B cell (primary cell): Measurements from ENCODE around the gene TRIM50. TPM values are rescaled to one million over a fixed set of nuclear protein-coding genes. Genes with fewer than 3 reads are reported as not detected.
A peak's percentile ranks its signal among the peaks of the same experiment; 100 is the strongest.

Experiments used
- ATAC-seq: fragments of 200-7000 bp; cut with Tn5 transposase; one replicate; pipeline ENCODE4 v1.10.0; 2021; ENCODE audit warnings: low read depth, mild to moderate bottlenecking, moderate number of reproducible peaks, moderate library complexity
- CTCF ChIA-PET: fragments of 350-600 bp; sonication (Branson Sonifier 250); formaldehyde crosslinking; loops from one replicate; lab custom pipeline; 2021; ENCODE audit warnings: antibody characterized with exemption, inconsistent platforms; lab: Charles Lee
- POLR2A ChIA-PET: fragments of 350-600 bp; sonication (Branson Sonifier 250); formaldehyde crosslinking; loops from one replicate; lab custom pipeline; 2021; ENCODE audit warnings: antibody characterized with exemption; lab: Charles Lee
- DNase-seq: peaks from one replicate; pipeline ENCODE4 v3.0.0; 2013
- H2AFZ ChIP-seq: 2 replicates; pipeline ENCODE4 v1.6.1; 2012; ENCODE audit warnings: mild to moderate bottlenecking, low read depth, low read length; ENCODE audit not compliant: insufficient read depth, poor library complexity, severe bottlenecking
- H3K27ac ChIP-seq, 2 donors: 1 replicate in 1 of 2; 2 replicates in 1 of 2; pipeline ENCODE4 v1.5.1; 2012 to 2013; ENCODE audit warnings: low read length in 2 of 2, mild to moderate bottlenecking in 2 of 2, moderate library complexity in 1 of 2
- H3K27me3 ChIP-seq, 4 experiments: fragments of 200-600 bp in 1 of 4; sonication (generic) in 1 of 4; replicated peaks in 1 of 4; 1 replicate in 2 of 4; 2 replicates in 2 of 4; pipeline versions ENCODE4 v1.6.1 to v1.7.0; 2013 to 2016; ENCODE audit warnings: low read length in 3 of 4, mild to moderate bottlenecking in 2 of 4, mixed read lengths in 1 of 4, moderate library complexity in 1 of 4; ENCODE audit not compliant: insufficient read depth in 4 of 4, control insufficient read depth in 3 of 4; ENCODE audit errors: control extremely low read depth in 1 of 4
- H3K36me3 ChIP-seq, 2 experiments: replicated peaks in 1 of 2; 1 replicate in 1 of 2; 2 replicates in 1 of 2; pipeline versions ENCODE4 v1.6.1 to v1.7.1; 2013; ENCODE audit warnings: low read length in 1 of 2; ENCODE audit not compliant: insufficient read depth in 2 of 2, control insufficient read depth in 1 of 2; ENCODE audit errors: control extremely low read depth in 1 of 2, extremely low read depth in 1 of 2
- H3K4me1 ChIP-seq, 2 donors: fragments of 200-600 bp in 1 of 2; sonication (generic) in 1 of 2; 1 replicate in 1 of 2; 2 replicates in 1 of 2; pipeline versions ENCODE4 v1.5.1 to v1.6.1; 2013 to 2017; ENCODE audit warnings: low read length in 2 of 2; ENCODE audit not compliant: control insufficient read depth in 2 of 2, insufficient read depth in 2 of 2
- H3K4me2 ChIP-seq: replicated peaks from 2 replicates; pipeline ENCODE3; 2012; ENCODE audit warnings: mild to moderate bottlenecking, low read depth, low read length; ENCODE audit not compliant: poor library complexity, severe bottlenecking
- H3K4me3 ChIP-seq, 5 experiments: fragments of 200-600 bp in 1 of 5; sonication (generic) in 1 of 5; 1 replicate in 3 of 5; 2 replicates in 2 of 5; pipeline versions ENCODE4 v1.5.1 to v1.7.0; 2011 to 2016; ENCODE audit warnings: low read length in 4 of 5, mild to moderate bottlenecking in 4 of 5, low read depth in 2 of 5, control low read depth in 1 of 5, moderate library complexity in 1 of 5; ENCODE audit not compliant: insufficient read depth in 1 of 5; ENCODE audit errors: control extremely low read depth in 1 of 5, extremely low read depth in 1 of 5
- H3K79me2 ChIP-seq: fragments of 200-600 bp; sonication (generic); one replicate; pipeline ENCODE4 v1.6.0; 2016; ENCODE audit warnings: low read length; ENCODE audit not compliant: control insufficient read depth, insufficient read depth
- H3K9ac ChIP-seq: fragments of 200-600 bp; sonication (generic); 2 replicates; pipeline ENCODE4 v1.6.1; 2017; ENCODE audit warnings: mild to moderate bottlenecking, low read length, moderate library complexity
- H3K9me3 ChIP-seq, 3 donors: one replicate each; pipeline versions ENCODE4 v1.6.1 to v1.7.1; 2013; ENCODE audit warnings: low read length in 2 of 3; ENCODE audit not compliant: control insufficient read depth in 2 of 3, insufficient read depth in 1 of 3; ENCODE audit errors: control extremely low read depth in 1 of 3
- H4K20me1 ChIP-seq: 2 replicates; pipeline ENCODE4 v1.6.0; 2012; ENCODE audit warnings: mild to moderate bottlenecking, low read length; ENCODE audit not compliant: insufficient read depth, control insufficient read depth, poor library complexity, severe bottlenecking
- H3K27ac Mint-ChIP-seq: one replicate; pipeline ENCODE4 v1.8.0; 2021; ENCODE audit warnings: mixed read lengths
- H3K27me3 Mint-ChIP-seq: one replicate; pipeline ENCODE4 v1.8.0; 2021; ENCODE audit warnings: mixed read lengths
- H3K4me1 Mint-ChIP-seq: one replicate; pipeline ENCODE4 v1.8.0; 2021; ENCODE audit warnings: mixed read lengths
- H3K4me3 Mint-ChIP-seq: one replicate; pipeline ENCODE4 v1.8.0; 2021; ENCODE audit warnings: mixed read lengths
- H3K9me3 Mint-ChIP-seq: one replicate; pipeline ENCODE4 v1.8.0; 2022; ENCODE audit warnings: mixed read lengths; ENCODE audit not compliant: insufficient read depth
- CTCF ChIP-seq: fragments of 200-600 bp; IDR thresholded peaks from one replicate; pipeline ENCODE4 v1.8.0; 2022; ENCODE audit warnings: antibody characterized with exemption, mild to moderate bottlenecking
- EZH2 ChIP-seq: IDR thresholded peaks from 2 replicates; pipeline ENCODE4 v1.6.1; 2012; ENCODE audit warnings: borderline replicate concordance, low read depth, mild to moderate bottlenecking, moderate library complexity, low read length; ENCODE audit not compliant: insufficient read depth, poor library complexity, severe bottlenecking
- WGBS: methylation state at CpG from one replicate; pipeline ENCODE4 v1.1.5; 2013; ENCODE audit warnings: missing lambda C conversion rate; ENCODE audit not compliant: insufficient coverage; 5-methylcytosine and 5-hydroxymethylcytosine counted together
- intact Hi-C: fragments of 100-400 bp; cut with micrococcal nuclease; formaldehyde crosslinking; loops from one replicate; pipeline ENCODE4 v1.10.0; 2022
- polyA plus RNA-seq: library from polyadenylated mRNA; depleted of rRNA; stranded (reverse); fragments of >200 nt; gene quantifications from 2 replicates; pipeline ENCODE4 v1.2.3, GENCODE V29; 2012
- total RNA-seq, 2 donors: library from RNA; stranded (reverse); fragments of 120-200 nt in 1 of 2; gene quantifications; 1 replicate in 1 of 2; 2 replicates in 1 of 2; pipeline versions ENCODE4 v1.2.3 to v1.2.4, GENCODE V29; 2013 to 2022

The TRIM50 gene
- total and polyA plus RNA-seq, 2 donors (not counting 1 experiment from before 2014, with no cell fraction given): not detected

- H3K9ac ChIP-seq: peak overlapping the region; percentile 34
- ATAC-seq (no peak), DNase-seq (no peak)
- Mint-ChIP-seq H3K9me3 (no peaks in the 10 kb centered on the region), H3K27me3 (peaks cover 15% of the 10 kb centered on the region), H3K4me1 (peaks cover 7% of the 10 kb centered on the region), H3K27ac (no peak overlapping the region), H3K4me3 (no peak overlapping the region)
- peak overlapping the region; percentile 55 for H2AFZ ChIP-seq
- no peak overlapping the region for H3K4me3 ChIP-seq
- peaks cover 0 to 11% (median 3%) of the 10 kb centered on the region in 4 experiments for H3K27me3 ChIP-seq
- WGBS: 84% methylated on average over 17 of the region's 21 CpGs
- peaks cover 0 to 8% of the 10 kb centered on the region in 2 donors for H3K4me1 ChIP-seq
- no peaks in the 10 kb centered on the region for H3K36me3 ChIP-seq
- H4K20me1 ChIP-seq: no peaks in the 10 kb centered on the region
- TF ChIP-seq CTCF: no peak
- no peak for TF ChIP-seq EZH2
- no peak overlapping the region for H3K27ac ChIP-seq
- POLR2A ChIA-PET: no interaction called here
- peaks cover 0 to 5% (median 0%) of the 10 kb centered on the region in 3 donors for H3K9me3 ChIP-seq
- H3K79me2 ChIP-seq: no peaks in the 10 kb centered on the region
- H3K4me2 ChIP-seq: peak overlapping the region; percentile 57
- CTCF ChIA-PET: no interaction called here
- intact Hi-C loops: no loop called here
Observed at GRCh38 chr7:73358590-73359275, 30.9 kb upstream of the TRIM50 start.

GRCh38 chr7:73356159-73356558 is 28.3 kb upstream of the TRIM50 start:
- Mint-ChIP-seq H3K27ac (no peak overlapping the region), H3K27me3 (peaks cover 12% of the 10 kb centered on the region), H3K4me1 (peaks cover 7% of the 10 kb centered on the region), H3K4me3 (no peak overlapping the region), H3K9me3 (peaks cover 4% of the 10 kb centered on the region)
- Histone ChIP-seq H3K27me3 (peaks cover 0 to 11% (median 3%) of the 10 kb centered on the region in 4 experiments), H3K36me3 (no peaks in the 10 kb centered on the region), H3K79me2 (no peaks in the 10 kb centered on the region), H4K20me1 (no peaks in the 10 kb centered on the region), H3K9me3 (peaks cover 0 to 9% (median 0%) of the 10 kb centered on the region in 3 donors), H3K9ac (no peak overlapping the region), H3K4me1 (peaks cover 0 to 8% of the 10 kb centered on the region in 2 donors), H3K4me3 (no peak overlapping the region), H3K4me2 (no peak overlapping the region), H3K27ac (no peak overlapping the region), H2AFZ (no peak overlapping the region)
- POLR2A ChIA-PET: no interaction called here
- 88% methylated on average over 3 of the region's 5 CpGs for WGBS
- DNase-seq (no peak), ATAC-seq (no peak)
- intact Hi-C loops: no loop called here
- CTCF ChIA-PET: no interaction called here
- no peak for TF ChIP-seq EZH2
- TF ChIP-seq CTCF: no peak
